ENCODE data around the gene POP7. TPM values are rescaled to one million over a fixed set of nuclear protein-coding genes. Genes with fewer than 3 reads are reported as not detected.

Gene POP7
- total RNA-seq, 1 donor from 2014 or later = 67.9 TPM

- TF ChIP-seq, protein P1, sequence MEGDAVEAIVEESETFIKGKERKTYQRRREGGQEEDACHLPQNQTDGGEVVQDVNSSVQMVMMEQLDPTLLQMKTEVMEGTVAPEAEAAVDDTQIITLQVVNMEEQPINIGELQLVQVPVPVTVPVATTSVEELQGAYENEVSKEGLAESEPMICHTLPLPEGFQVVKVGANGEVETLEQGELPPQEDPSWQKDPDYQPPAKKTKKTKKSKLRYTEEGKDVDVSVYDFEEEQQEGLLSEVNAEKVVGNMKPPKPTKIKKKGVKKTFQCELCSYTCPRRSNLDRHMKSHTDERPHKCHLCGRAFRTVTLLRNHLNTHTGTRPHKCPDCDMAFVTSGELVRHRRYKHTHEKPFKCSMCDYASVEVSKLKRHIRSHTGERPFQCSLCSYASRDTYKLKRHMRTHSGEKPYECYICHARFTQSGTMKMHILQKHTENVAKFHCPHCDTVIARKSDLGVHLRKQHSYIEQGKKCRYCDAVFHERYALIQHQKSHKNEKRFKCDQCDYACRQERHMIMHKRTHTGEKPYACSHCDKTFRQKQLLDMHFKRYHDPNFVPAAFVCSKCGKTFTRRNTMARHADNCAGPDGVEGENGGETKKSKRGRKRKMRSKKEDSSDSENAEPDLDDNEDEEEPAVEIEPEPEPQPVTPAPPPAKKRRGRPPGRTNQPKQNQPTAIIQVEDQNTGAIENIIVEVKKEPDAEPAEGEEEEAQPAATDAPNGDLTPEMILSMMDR (conservative IDR thresholded peaks at IDR 0.05) = no peak
- Mint-ChIP-seq H3K27ac (ENCODE audit: unreplicated experiment) (no peak overlapping the region), H3K36me3 (ENCODE audit: low read depth) (peaks cover 8% of the 10 kb centered on the region), H3K4me1 (peaks cover 5% of the 10 kb centered on the region), H3K9me3 (no peaks in the 10 kb centered on the region), H3K27me3 (ENCODE audit: low read depth) (no peaks in the 10 kb centered on the region), H3K4me3 (peak overlapping the region; percentile 44)
- no peak for DNase-seq (ENCODE audit: low read depth, low spot score)
These were observed 24.3 kb upstream of the POP7 start for GRCh38 chr7:100681491-100682227.

GRCh38 chr7:100682228-100682741, 23.6 kb upstream of the POP7 start:
- DNase-seq (ENCODE audit: low read depth, low spot score) = no peak
- peaks cover 8% of the 10 kb centered on the region for H3K36me3 Mint-ChIP-seq (ENCODE audit: low read depth)
- TF ChIP-seq, protein P1 (conservative IDR thresholded peaks at IDR 0.05) = no peak
- H3K9me3 Mint-ChIP-seq = no peaks in the 10 kb centered on the region
- H3K27me3 Mint-ChIP-seq (ENCODE audit: low read depth) = no peaks in the 10 kb centered on the region
- no peak overlapping the region for H3K27ac Mint-ChIP-seq (ENCODE audit: unreplicated experiment)
- H3K4me1 Mint-ChIP-seq = peaks cover 5% of the 10 kb centered on the region
- H3K4me3 Mint-ChIP-seq = no peak overlapping the region

DNA sequence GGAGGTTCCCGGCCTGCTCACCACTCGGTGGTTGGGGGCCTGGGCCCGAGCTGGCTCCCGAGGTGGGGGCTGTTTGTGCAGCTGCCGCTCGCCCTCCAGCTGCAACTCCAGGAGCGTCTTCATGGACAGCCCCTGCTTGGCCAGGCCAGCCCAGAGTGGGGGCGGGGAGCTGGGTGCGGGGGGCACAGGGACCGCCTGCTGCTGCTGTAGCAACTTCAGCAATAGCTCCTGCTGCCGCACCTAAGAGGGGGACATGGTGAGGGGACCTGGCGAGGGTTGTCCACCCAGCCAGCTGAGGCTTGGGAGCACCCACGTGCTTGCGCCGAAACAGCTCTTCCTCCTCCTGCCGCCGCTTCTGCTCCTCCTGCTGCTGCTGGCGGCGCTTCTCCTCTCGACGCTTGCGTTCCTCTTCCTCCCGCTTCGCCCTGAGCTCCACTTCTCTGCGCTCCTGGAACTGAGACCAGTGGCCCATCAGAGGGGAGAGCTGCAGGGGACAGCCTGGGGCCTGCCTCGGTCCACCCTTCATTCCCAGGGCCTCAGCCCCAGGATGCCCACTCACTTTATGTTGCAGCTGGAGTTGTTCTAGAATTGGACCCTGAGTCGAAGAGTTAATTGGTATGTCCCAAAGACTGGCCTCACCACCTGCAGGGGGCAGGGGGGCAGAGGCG, 22.8 kb upstream of the POP7 start:
- TF ChIP-seq, protein P1 (conservative IDR thresholded peaks at IDR 0.05) = no peak
- Mint-ChIP-seq H3K9me3 (no peaks in the 10 kb centered on the region), H3K4me1 (peaks cover 5% of the 10 kb centered on the region), H3K27me3 (ENCODE audit: low read depth) (no peaks in the 10 kb centered on the region), H3K27ac (ENCODE audit: unreplicated experiment) (no peak overlapping the region), H3K36me3 (ENCODE audit: low read depth) (peaks cover 6% of the 10 kb centered on the region), H3K4me3 (peak overlapping the region; percentile 72)
- DNase-seq (ENCODE audit: low read depth, low spot score) = no peak

DNA sequence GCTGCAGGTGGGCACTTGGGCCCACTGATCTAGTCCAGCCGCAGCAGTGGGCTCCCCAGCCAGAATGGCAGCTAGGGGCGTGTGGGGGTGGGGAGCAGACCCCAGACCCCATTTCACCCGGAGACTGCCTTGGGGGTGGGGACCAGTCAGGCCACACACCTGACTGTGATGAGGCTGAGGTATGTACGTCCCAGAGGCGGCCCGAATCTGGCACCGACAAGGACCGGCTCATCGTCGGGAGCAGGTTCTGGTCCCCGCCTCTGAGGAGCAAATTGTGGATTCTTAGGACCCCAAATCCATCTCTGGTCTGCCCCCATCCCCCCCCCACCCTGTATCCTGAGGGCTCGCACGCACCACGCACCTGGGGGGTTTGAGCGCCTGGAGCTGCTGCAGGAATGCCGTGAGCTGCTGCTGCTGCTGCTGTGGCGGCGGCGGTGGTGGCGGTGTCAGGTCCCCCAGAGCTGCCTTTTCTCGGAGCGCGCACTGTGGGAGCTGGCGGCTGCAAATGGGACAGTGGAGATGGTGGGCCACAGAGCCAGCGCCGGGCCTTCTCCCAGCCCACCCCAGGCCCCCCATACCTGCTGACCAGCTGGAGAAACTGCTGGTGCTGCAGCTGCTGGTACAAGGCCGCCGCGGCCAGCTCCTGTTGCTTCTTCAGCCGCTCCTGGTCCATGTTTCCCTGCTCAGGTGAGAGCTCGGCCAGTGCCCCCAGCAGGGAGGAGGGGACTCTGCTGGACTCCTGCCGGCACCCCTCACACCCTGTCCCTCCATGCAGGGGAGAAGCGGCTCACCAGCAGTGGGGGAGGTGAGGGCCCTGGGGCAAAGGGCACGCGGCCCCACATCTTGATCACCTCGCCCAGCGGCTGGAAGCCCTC, 22.0 kb upstream of the POP7 start:
- Mint-ChIP-seq H3K9me3 (no peaks in the 10 kb centered on the region), H3K27me3 (ENCODE audit: low read depth) (no peaks in the 10 kb centered on the region), H3K36me3 (ENCODE audit: low read depth) (peaks cover 3% of the 10 kb centered on the region), H3K4me1 (peaks cover 5% of the 10 kb centered on the region), H3K4me3 (peak overlapping the region; percentile 72), H3K27ac (ENCODE audit: unreplicated experiment) (no peak overlapping the region)
- TF ChIP-seq, protein P1 (conservative IDR thresholded peaks at IDR 0.05) = no peak
- DNase-seq (ENCODE audit: low read depth, low spot score) = no peak

- H3K36me3 Mint-ChIP-seq (ENCODE audit: low read depth) = peaks cover 3% of the 10 kb centered on the region
- TF ChIP-seq, protein P1 (conservative IDR thresholded peaks at IDR 0.05) = no peak
- DNase-seq (ENCODE audit: low read depth, low spot score) = no peak
- no peaks in the 10 kb centered on the region for H3K9me3 Mint-ChIP-seq
- H3K4me1 Mint-ChIP-seq = peaks cover 5% of the 10 kb centered on the region
- H3K27me3 Mint-ChIP-seq (ENCODE audit: low read depth) = no peaks in the 10 kb centered on the region
- H3K27ac Mint-ChIP-seq (ENCODE audit: unreplicated experiment) = no peak overlapping the region
- H3K4me3 Mint-ChIP-seq = peak overlapping the region; percentile 19
These were observed 21.3 kb upstream of the POP7 start for GRCh38 chr7:100684534-100685042.

All from neural crest cell (in vitro differentiated cells).